Left ventricle myocardium superior (tissue), 1 donor: ENCODE data around the gene RNF217. TPM values are rescaled to one million over a fixed set of nuclear protein-coding genes. Genes with fewer than 3 reads are reported as not detected.
"Not testable (repeated sequence)": the region's sequence is repeated elsewhere in the genome, so short reads cannot be mapped to it uniquely, and the experiment has no call there.

ENCODE experiments used
- ATAC-seq: fragments of 200-7000 bp; cut with Tn5 transposase; one replicate; pipeline ENCODE4 v1.9.1; 2020; ENCODE audit warnings: mild to moderate bottlenecking, moderate library complexity
- DNase-seq: peaks from one replicate; pipeline ENCODE4 v3.0.0-alpha.2; 2020
- intact Hi-C: fragments of 100-400 bp; cut with micrococcal nuclease; formaldehyde crosslinking; loops from one replicate; pipeline ENCODE4 v1.11.0; 2022
- total RNA-seq: library from RNA; stranded (reverse); fragmentation: NEBNext Ultra II Directional; extraction: Animal tissue kit (Norgen Biotek cat#: 25700); gene quantifications from one replicate; pipeline ENCODE4 v1.2.1, GENCODE V29; 2021
- donor health status: DM: no; HTN: yes; CAD: no; lungs with severe emphysema.

The RNF217 gene
- total RNA-seq, 1 donor from 2014 or later, result 8.5 TPM

DNA sequence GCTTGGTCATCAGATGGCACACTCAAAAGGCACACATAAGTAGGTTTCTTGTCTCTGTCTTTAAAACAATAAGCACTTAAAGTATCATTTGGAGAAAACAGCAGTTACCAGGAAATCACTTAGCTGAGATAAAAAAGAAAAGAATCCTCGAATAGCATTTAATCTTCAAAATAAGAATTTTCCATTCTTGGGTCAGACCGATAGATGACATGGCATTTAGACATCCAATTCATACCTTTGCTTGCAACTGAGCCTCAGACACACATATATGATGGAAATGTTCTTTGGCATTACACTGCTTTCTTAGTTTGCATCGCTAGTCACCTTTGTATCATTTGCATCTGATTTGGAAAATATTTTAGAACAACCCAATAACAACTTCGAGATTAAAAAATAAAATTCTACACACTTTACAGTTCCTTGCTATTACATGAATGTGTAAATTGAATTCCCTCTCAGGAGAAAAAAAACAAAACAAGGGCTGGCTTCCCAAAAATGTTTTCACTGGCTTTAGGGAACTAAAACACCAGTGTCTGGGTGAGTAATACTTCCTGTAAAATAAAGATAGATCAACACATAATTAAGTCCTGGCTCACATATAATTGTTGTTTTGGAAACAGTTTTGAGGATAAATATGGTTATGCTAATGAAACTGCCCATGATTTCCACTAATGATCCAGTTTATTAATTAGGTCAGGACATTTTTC is 1.3 kb upstream of the RNF217 start:
- no peak for DNase-seq
- ATAC-seq, result no peak
- intact Hi-C loops, result no loop called here

GRCh38 chr6:124961464-124961776 is 817 bp upstream of the RNF217 start:
- intact Hi-C loops, result no loop called here
- ATAC-seq, result no peak
- DNase-seq, result no peak

- DNase-seq (peak; percentile 62), ATAC-seq (peak; percentile 50)
- intact Hi-C loops, result no loop called here
These were observed 590 bp downstream of the RNF217 start for GRCh38 chr6:124962639-124963415.

DNA sequence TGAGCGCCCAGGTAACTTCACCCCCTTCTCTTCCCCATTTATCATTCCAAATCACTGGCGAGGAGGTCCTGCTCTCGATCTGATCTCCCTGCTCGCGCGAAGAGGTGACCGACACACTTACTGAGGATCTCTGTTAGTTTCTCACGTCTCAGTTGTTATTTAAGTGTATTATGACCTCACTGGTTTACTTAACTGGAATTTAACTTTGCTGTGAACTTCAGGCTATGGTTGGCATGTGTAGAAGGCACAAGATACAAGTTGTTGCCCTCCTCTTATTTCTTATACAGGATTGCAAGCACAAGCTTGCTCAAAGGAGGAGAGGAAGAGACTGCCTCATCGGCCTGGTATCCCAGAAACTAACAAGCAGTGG is 1.2 kb downstream of the RNF217 start:
- peak; percentile 5 for ATAC-seq
- intact Hi-C loops, result no loop called here
- no peak for DNase-seq

GRCh38 chr6:124963831-124964763 is 1.9 kb downstream of the RNF217 start:
- no peak for DNase-seq
- intact Hi-C loops, result no loop called here

GRCh38 chr6:124964764-124965105 is 2.5 kb downstream of the RNF217 start:
- DNase-seq, result no peak
- intact Hi-C loops, result loop anchor here (5.0 kb wide), 1 partner anchor 148 kb away; no protein-coding TSS in a partner anchor
- ATAC-seq, result no peak

More at GRCh38 chr6:124963831-124964763, 1.9 kb downstream of the RNF217 start:
- no peak for ATAC-seq

DNA sequence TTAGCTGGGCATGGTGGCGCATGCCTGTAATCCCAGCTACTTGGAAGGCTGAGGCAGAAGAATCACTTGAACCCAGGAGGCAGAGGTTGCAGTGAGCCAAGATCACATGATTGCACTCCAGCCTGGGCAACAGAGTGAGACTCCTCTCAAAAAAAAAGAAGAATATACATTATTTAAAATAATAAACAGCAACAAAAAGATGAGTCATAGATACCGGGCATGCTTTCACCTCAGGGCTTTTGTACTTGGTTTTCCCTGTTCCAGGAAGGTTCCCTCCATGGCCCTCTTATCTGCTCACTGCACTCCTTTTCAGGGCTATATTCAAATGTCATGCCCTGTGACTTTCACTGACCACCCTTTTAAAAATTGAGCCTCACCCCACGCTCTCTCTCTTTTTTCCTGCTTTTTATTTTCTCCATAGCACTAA is 3.2 kb downstream of the RNF217 start:
- ATAC-seq, DNase-seq: not testable (repeated sequence)
- intact Hi-C loops, result loop anchor here (5.0 kb wide), 1 partner anchor 147 kb away; no protein-coding TSS in a partner anchor

GRCh38 chr6:124967444-124967843 is 5.2 kb downstream of the RNF217 start:
- ATAC-seq (no peak), DNase-seq (no peak)
- intact Hi-C loops, result loop anchor here (5.0 kb wide), 1 partner anchor 145 kb away; no protein-coding TSS in a partner anchor

DNA sequence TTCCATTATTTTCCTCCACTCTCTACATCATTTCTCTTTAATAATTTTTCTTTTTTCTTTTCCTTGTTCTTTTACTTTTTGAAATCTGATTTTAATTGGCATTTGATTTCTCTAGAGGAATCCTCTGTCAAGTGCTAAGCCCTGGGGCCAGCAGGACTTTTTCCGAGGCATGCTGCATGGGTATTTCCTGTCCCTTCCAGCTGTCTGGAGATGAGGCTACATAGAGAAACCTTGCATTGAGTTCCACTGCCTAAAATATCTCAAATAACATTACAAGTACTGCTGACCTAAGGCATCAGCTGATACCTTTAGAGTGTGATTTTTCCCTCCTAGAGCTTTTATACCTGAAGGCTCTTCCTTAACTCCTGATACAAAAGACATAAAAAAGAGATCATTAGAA is 6.2 kb downstream of the RNF217 start:
- ATAC-seq, result peak; percentile 21
- intact Hi-C loops, result loop anchor here (5.0 kb wide), 1 partner anchor 144 kb away; no protein-coding TSS in a partner anchor
- DNase-seq, result no peak

- intact Hi-C loops, result no loop called here
- DNase-seq, result no peak
- ATAC-seq, result no peak
These were observed 8.0 kb downstream of the RNF217 start for GRCh38 chr6:124970243-124970642.

GRCh38 chr6:124970763-124971162 is 8.5 kb downstream of the RNF217 start:
- intact Hi-C loops, result no loop called here
- ATAC-seq (no peak), DNase-seq (no peak)

GRCh38 chr6:124973780-124974179 is 11.5 kb downstream of the RNF217 start:
- ATAC-seq (no peak), DNase-seq (no peak)
- intact Hi-C loops, result no loop called here

GRCh38 chr6:124974771-124975377 is 12.6 kb downstream of the RNF217 start:
- intact Hi-C loops, result no loop called here
- DNase-seq, result no peak
- ATAC-seq, result no peak

GRCh38 chr6:124977067-124977908 is 15.1 kb downstream of the RNF217 start:
- ATAC-seq, result no peak
- intact Hi-C loops, result no loop called here
- DNase-seq, result no peak

DNA sequence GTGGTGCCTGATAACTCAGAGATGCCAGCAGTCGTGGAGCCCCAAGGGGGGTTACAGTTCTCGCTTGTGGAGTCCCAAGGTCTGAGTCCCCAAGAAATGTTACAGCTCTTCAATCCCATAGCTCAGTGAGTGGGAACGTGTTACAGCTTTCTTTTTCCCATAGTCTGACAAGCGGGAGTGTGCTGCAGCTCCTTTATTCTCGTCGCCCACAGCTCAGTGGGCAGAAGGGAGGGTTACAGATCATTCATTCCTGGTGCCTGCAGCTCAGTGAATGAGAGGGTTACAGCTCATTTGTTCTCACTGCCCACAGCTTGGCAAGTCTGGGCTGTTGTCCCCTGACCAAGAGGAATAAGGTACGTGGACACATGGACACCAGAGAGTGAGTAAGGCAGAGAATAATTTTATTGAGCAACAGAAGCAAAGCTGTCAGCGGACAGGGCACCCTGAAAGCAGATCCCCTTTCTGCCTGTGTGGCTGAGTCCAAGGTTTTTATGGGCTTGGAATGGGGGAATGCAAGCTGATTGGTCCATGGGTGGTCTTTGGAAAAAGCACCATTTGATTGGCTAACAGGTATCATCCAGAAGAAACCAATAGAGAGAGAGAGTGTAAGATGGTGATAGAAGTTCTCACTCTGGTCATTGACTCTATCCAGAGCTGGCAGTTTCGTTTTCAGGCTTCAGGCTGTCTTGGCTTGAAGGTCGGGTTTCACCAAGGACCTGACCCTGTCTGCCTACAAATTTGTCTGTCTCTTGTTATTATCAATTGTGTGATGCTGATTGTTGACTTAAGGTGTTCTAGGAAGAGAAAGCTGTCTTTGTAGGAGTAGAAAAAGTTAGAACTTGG is 16.4 kb downstream of the RNF217 start:
- ATAC-seq, result no peak
- DNase-seq, result no peak
- intact Hi-C loops, result no loop called here

DNA sequence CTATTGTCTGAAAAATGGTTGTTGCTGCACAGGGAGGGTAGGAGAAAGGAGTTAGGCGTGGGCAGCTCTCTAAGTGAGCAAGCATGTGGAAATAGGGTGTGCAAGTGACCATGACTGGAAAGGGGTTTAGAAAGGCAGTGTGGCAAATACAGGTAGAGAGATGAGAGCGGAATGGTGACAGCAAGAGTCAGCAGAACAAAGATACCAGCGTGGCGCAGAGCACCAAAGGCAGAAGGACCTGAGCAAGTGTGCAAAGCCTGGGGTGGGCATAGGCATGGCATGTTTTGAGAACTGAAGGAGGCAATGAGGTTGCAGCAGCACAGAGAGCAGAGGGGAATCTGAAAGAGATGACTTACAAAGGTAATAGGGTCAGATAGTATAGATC is 17.0 kb downstream of the RNF217 start:
- no peak for DNase-seq
- intact Hi-C loops, result no loop called here
- ATAC-seq, result no peak

GRCh38 chr6:124982669-124983068 is 20.4 kb downstream of the RNF217 start:
- DNase-seq (no peak), ATAC-seq (no peak)
- intact Hi-C loops, result no loop called here
